Measurements from ENCODE around the gene ANKS1B. TPM values are rescaled to one million over a fixed set of nuclear protein-coding genes. Genes with fewer than 3 reads are reported as not detected.

Gene ANKS1B
- total and polyA plus RNA-seq, 11 donors, result 0.62 to 5.8 (median 1.8) TPM

- no peaks in the 10 kb centered on the region for H3K27me3 ChIP-seq
- no peaks in the 10 kb centered on the region for H3K9me3 ChIP-seq
- 78 to 85% (median 81%) methylated on average over 2 of the region's 2 CpGs for WGBS, 4 donors
- H3K27ac ChIP-seq, result no peak overlapping the region
- no peak for TF ChIP-seq CTCF (IDR thresholded peaks at IDR 0.05)
- no peak for TF ChIP-seq POLR2A (IDR thresholded peaks at IDR 0.05)
- no peaks in the 10 kb centered on the region for H3K4me1 ChIP-seq
- no peak overlapping the region for H3K4me3 ChIP-seq
- ATAC-seq, result no peak
- intact Hi-C loops (cut with DNase I), result no loop called here
- H3K36me3 ChIP-seq, result no peaks in the 10 kb centered on the region
- DNase-seq, result no peak
Observed at GRCh38 chr12:99108924-99109323, 875.8 kb downstream of the ANKS1B start.

- H3K36me3 ChIP-seq, result no peaks in the 10 kb centered on the region
- H3K27ac ChIP-seq, result no peak overlapping the region
- no peak for DNase-seq
- H3K4me1 ChIP-seq, result no peaks in the 10 kb centered on the region
- ATAC-seq, result no peak
- no peak for TF ChIP-seq CTCF (IDR thresholded peaks at IDR 0.05)
- no peak for TF ChIP-seq POLR2A (IDR thresholded peaks at IDR 0.05)
- WGBS, 4 donors, result 70 to 77% (median 72%) methylated on average over 2 of the region's 2 CpGs
- no peaks in the 10 kb centered on the region for H3K27me3 ChIP-seq
- intact Hi-C loops (cut with DNase I), result no loop called here
- no peak overlapping the region for H3K4me3 ChIP-seq
- H3K9me3 ChIP-seq, result no peaks in the 10 kb centered on the region
Observed at GRCh38 chr12:99099786-99100185, 885.0 kb downstream of the ANKS1B start.

GRCh38 chr12:99097171-99097570, 887.6 kb downstream of the ANKS1B start:
- Histone ChIP-seq H3K36me3 (no peaks in the 10 kb centered on the region), H3K9me3 (no peaks in the 10 kb centered on the region), H3K27me3 (no peaks in the 10 kb centered on the region), H3K27ac (no peak overlapping the region), H3K4me3 (no peak overlapping the region), H3K4me1 (no peaks in the 10 kb centered on the region)
- ATAC-seq (no peak), DNase-seq (no peak)
- intact Hi-C loops (cut with DNase I), result no loop called here
- no peak for TF ChIP-seq CTCF (IDR thresholded peaks at IDR 0.05)
- TF ChIP-seq POLR2A (IDR thresholded peaks at IDR 0.05), result no peak
- WGBS, 4 donors, result 35 to 85% (median 79%) methylated on average over 2 of the region's 2 CpGs

GRCh38 chr12:99093166-99093565, 891.6 kb downstream of the ANKS1B start:
- ATAC-seq (no peak), DNase-seq (no peak)
- Histone ChIP-seq H3K36me3 (no peaks in the 10 kb centered on the region), H3K9me3 (no peaks in the 10 kb centered on the region), H3K27ac (no peak overlapping the region), H3K4me1 (no peaks in the 10 kb centered on the region), H3K27me3 (no peaks in the 10 kb centered on the region), H3K4me3 (no peak overlapping the region)
- 18 to 33% (median 29%) methylated on average over 3 of the region's 3 CpGs for WGBS, 4 donors
- TF ChIP-seq CTCF (IDR thresholded peaks at IDR 0.05), result no peak
- TF ChIP-seq POLR2A (IDR thresholded peaks at IDR 0.05), result no peak
- intact Hi-C loops (cut with DNase I), result no loop called here
